WTC11 (cell line): ENCODE measurements around the gene FUT6. TPM values are rescaled to one million over a fixed set of nuclear protein-coding genes. Genes with fewer than 3 reads are reported as not detected.

Experiments used
- ATAC-seq: fragments of 200-7000 bp; cut with Tn5 transposase; 2 replicates; pipeline ENCODE4 v1.10.0; 2021; ENCODE audit warnings: mild to moderate bottlenecking, moderate library complexity
- CTCF ChIA-PET: fragments of 300-600 bp; sonication (Branson Sonifier 250); formaldehyde crosslinking; loops from one replicate; lab custom pipeline; 2021; ENCODE audit warnings: antibody characterized with exemption; lab: Charles Lee
- POLR2A ChIA-PET: fragments of 350-600 bp; sonication (Branson Sonifier 250); formaldehyde crosslinking; loops from one replicate; lab custom pipeline; 2021; ENCODE audit warnings: antibody characterized with exemption; lab: Charles Lee
- DNase-seq: peaks from one replicate; pipeline ENCODE4 v3.0.0; 2021; ENCODE audit warnings: low spot score
- H3K27ac Mint-ChIP-seq: 2 replicates; pipeline ENCODE4 v1.8.0; 2021; ENCODE audit warnings: mixed read lengths
- H3K27me3 Mint-ChIP-seq: 2 replicates; pipeline ENCODE4 v1.8.0; 2021; ENCODE audit warnings: low read depth, mild to moderate bottlenecking, moderate library complexity, mixed read lengths
- H3K36me3 Mint-ChIP-seq: 2 replicates; pipeline ENCODE4 v1.8.0; 2021; ENCODE audit warnings: mixed read lengths
- H3K4me1 Mint-ChIP-seq: 2 replicates; pipeline ENCODE4 v1.8.0; 2022; ENCODE audit warnings: mixed read lengths
- H3K4me3 Mint-ChIP-seq: 2 replicates; pipeline ENCODE4 v1.8.0; 2021; ENCODE audit warnings: mild to moderate bottlenecking, moderate library complexity, mixed read lengths
- H3K9me3 Mint-ChIP-seq: 2 replicates; pipeline ENCODE4 v1.8.0; 2021; ENCODE audit warnings: mixed read lengths
- ARID4B ChIP-seq: sonication (generic); formaldehyde crosslinking; IDR thresholded peaks from 2 replicates; pipeline ENCODE4 v1.8.0; 2023; ENCODE audit warnings: missing genetic modification reagents, mild to moderate bottlenecking, borderline replicate concordance
- ATF1 ChIP-seq: sonication (generic); formaldehyde crosslinking; IDR thresholded peaks from 2 replicates; pipeline ENCODE4 v1.8.1; 2023; ENCODE audit warnings: mild to moderate bottlenecking, moderate library complexity, missing genetic modification reagents
- E2F4 ChIP-seq: sonication (generic); formaldehyde crosslinking; IDR thresholded peaks from 2 replicates; pipeline ENCODE4 v1.8.1; 2022; ENCODE audit warnings: low read depth, mild to moderate bottlenecking, moderate library complexity, missing genetic modification reagents, borderline replicate concordance
- EMX1 ChIP-seq: fragments of 250-450 bp; sonication (Bioruptor Pico); IDR thresholded peaks from 2 replicates; pipeline ENCODE4 v1.8.0; 2021; ENCODE audit warnings: mild to moderate bottlenecking
- ESRRA ChIP-seq: sonication (generic); formaldehyde crosslinking; IDR thresholded peaks from 2 replicates; pipeline ENCODE4 v1.8.1; 2022; ENCODE audit warnings: mild to moderate bottlenecking, missing genetic modification reagents, borderline replicate concordance
- FOXJ3 ChIP-seq: sonication (generic); formaldehyde crosslinking; IDR thresholded peaks from 2 replicates; pipeline ENCODE4 v1.9.0; 2021; ENCODE audit warnings: missing genetic modification reagents, mild to moderate bottlenecking, borderline replicate concordance
- FOXP1 ChIP-seq: sonication (generic); formaldehyde crosslinking; IDR thresholded peaks from 2 replicates; pipeline ENCODE4 v1.8.0; 2022; ENCODE audit warnings: missing genetic modification reagents, mild to moderate bottlenecking, moderate library complexity, borderline replicate concordance
- KAT7 ChIP-seq: sonication (generic); formaldehyde crosslinking; IDR thresholded peaks from 2 replicates; pipeline ENCODE4 v1.8.1; 2023; ENCODE audit warnings: missing genetic modification reagents, mild to moderate bottlenecking, borderline replicate concordance
- NFYB ChIP-seq: sonication (generic); formaldehyde crosslinking; conservative IDR thresholded peaks from 2 replicates; pipeline ENCODE4 v1.8.0; 2022; ENCODE audit warnings: low read depth, missing genetic modification reagents
- NR1H2 ChIP-seq: sonication (generic); formaldehyde crosslinking; IDR thresholded peaks from 2 replicates; pipeline ENCODE4 v1.9.0; 2021; ENCODE audit warnings: mild to moderate bottlenecking, moderate library complexity, missing genetic modification reagents
- NR3C1 ChIP-seq: sonication (generic); formaldehyde crosslinking; conservative IDR thresholded peaks from 2 replicates; pipeline ENCODE4 v1.8.1; 2023; ENCODE audit warnings: low read depth, mild to moderate bottlenecking, missing genetic modification reagents
- SOX15 ChIP-seq: fragments of 250-450 bp; sonication (Bioruptor Pico); IDR thresholded peaks from 2 replicates; pipeline ENCODE4 v1.9.0; 2021; ENCODE audit warnings: mild to moderate bottlenecking
- ZBTB21 ChIP-seq: sonication (generic); formaldehyde crosslinking; IDR thresholded peaks from 2 replicates; pipeline ENCODE4 v1.8.1; 2023; ENCODE audit warnings: mild to moderate bottlenecking, missing genetic modification reagents, borderline replicate concordance
- ZBTB43 ChIP-seq: sonication (generic); formaldehyde crosslinking; IDR thresholded peaks from 2 replicates; pipeline ENCODE4 v1.8.1; 2023; ENCODE audit warnings: mild to moderate bottlenecking, missing genetic modification reagents
- ZNF138 ChIP-seq: sonication (generic); formaldehyde crosslinking; conservative IDR thresholded peaks from 2 replicates; pipeline ENCODE4 v1.8.1; 2022; ENCODE audit warnings: mild to moderate bottlenecking, moderate library complexity, missing genetic modification reagents
- ZNF416 ChIP-seq: fragments of 250-450 bp; sonication (Bioruptor Pico); IDR thresholded peaks from 2 replicates; pipeline ENCODE4 v1.9.0; 2021; ENCODE audit warnings: mild to moderate bottlenecking, inconsistent platforms
- ZNF671 ChIP-seq: fragments of 250-450 bp; sonication (Bioruptor Pico); IDR thresholded peaks from 2 replicates; pipeline ENCODE4 v1.8.0; 2021; ENCODE audit warnings: mild to moderate bottlenecking
- total RNA-seq: library from RNA; stranded (reverse); gene quantifications from 3 replicates; pipeline ENCODE4 v1.2.3, GENCODE V29; 2021
- TF ChIP-seq, protein P1 (sequence below): sonication (generic); formaldehyde crosslinking; IDR thresholded peaks from 2 replicates; pipeline ENCODE4 v1.8.1; 2023; ENCODE audit warnings: mild to moderate bottlenecking, moderate library complexity, missing genetic modification reagents
- TF ChIP-seq, protein P2 (sequence below): fragments of 250-450 bp; sonication (Bioruptor Pico); IDR thresholded peaks from 2 replicates; pipeline ENCODE4 v1.9.0; 2021; ENCODE audit warnings: moderate library complexity, mild to moderate bottlenecking, inconsistent platforms, borderline replicate concordance

Gene FUT6
- total RNA-seq, 1 experiment from 2014 or later = not detected

DNA sequence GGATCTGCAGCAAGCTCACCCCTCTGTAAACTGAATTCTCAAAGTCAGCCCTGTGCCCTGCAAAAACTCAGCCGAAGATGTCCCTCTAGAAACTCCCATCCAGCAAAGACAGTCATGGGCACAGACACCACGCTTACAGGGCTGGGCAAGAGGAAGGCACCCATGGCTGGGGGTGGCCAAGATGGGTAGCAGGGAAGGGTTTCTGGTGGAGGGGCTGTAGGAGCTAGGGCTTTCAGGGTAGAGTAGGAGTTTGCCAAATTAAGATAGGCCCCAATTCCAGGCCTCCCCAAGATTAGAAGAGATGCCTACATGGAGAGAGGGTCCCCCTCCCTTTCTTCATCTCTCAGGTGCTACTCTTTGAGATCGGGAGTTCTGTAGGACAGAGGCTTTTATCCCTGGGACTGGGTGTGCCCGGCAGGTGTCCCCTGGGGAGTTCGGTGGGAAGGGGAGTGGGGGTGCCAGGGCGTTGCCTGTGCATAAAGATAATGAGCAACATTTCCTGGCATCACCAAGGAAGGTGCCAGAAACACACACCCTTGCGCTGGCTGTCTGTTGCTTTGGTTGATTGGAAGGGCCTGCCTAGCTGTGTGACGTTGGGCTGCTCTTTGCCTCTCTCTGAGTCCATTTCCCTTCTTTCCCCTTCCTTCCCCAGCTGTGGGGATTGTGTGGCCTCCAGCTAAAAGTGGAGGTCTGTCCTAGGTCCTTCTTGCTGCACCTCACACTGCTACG lies 25.2 kb downstream of the FUT6 start (continued):
- TF ChIP-seq, protein P1, sequence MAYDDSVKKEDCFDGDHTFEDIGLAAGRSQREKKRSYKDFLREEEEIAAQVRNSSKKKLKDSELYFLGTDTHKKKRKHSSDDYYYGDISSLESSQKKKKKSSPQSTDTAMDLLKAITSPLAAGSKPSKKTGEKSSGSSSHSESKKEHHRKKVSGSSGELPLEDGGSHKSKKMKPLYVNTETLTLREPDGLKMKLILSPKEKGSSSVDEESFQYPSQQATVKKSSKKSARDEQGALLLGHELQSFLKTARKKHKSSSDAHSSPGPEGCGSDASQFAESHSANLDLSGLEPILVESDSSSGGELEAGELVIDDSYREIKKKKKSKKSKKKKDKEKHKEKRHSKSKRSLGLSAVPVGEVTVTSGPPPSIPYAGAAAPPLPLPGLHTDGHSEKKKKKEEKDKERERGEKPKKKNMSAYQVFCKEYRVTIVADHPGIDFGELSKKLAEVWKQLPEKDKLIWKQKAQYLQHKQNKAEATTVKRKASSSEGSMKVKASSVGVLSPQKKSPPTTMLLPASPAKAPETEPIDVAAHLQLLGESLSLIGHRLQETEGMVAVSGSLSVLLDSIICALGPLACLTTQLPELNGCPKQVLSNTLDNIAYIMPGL = no peak
- TF ChIP-seq ESRRA (CRISPR knock-in tag) (no peak), ATF1 (no peak), ZBTB21 (CRISPR knock-in tag) (no peak), KAT7 (CRISPR knock-in tag) (no peak), ZBTB43 (no peak)
- TF ChIP-seq, all 79 proteins: peak for 0

- Mint-ChIP-seq H3K27ac (no peak overlapping the region), H3K27me3 (peaks cover under 1% of the 10 kb centered on the region; the same call in 1 of the 2 replicates), H3K4me3 (no peak overlapping the region), H3K36me3 (no peaks in the 10 kb centered on the region), H3K4me1 (no peaks in the 10 kb centered on the region), H3K9me3 (no peaks in the 10 kb centered on the region)
- DNase-seq (no peak), ATAC-seq (no peak)
- TF ChIP-seq NR1H2 (CRISPR knock-in tag) (no peak), ZNF416 (no peak), NFYB (CRISPR knock-in tag) (no peak), SOX15 (CRISPR knock-in tag) (no peak)
- TF ChIP-seq, protein P2, sequence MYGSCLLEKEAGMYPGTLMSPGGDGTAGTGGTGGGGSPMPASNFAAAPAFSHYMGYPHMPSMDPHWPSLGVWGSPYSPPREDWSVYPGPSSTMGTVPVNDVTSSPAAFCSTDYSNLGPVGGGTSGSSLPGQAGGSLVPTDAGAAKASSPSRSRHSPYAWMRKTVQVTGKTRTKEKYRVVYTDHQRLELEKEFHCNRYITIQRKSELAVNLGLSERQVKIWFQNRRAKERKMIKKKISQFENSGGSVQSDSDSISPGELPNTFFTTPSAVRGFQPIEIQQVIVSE (CRISPR knock-in tag) = no peak
- ChIA-PET CTCF (interaction anchor here (1.5 kb wide), 1 partner anchor 17 kb away, joined by 4 read pairs; no protein-coding TSS in a partner anchor), POLR2A (no interaction called here)
These were observed 28.4 kb downstream of the FUT6 start for GRCh38 chr19:5811117-5811516.

- H3K9me3 Mint-ChIP-seq = no peaks in the 10 kb centered on the region
- no peak for TF ChIP-seq ARID4B (CRISPR knock-in tag)
- no peak for TF ChIP-seq ZNF138 (CRISPR knock-in tag)
- TF ChIP-seq, protein P2 (CRISPR knock-in tag) = no peak
- TF ChIP-seq FOXP1 (CRISPR knock-in tag) = no peak
- no peak for TF ChIP-seq NR3C1
- no peak for TF ChIP-seq FOXJ3 (CRISPR knock-in tag)
- TF ChIP-seq EMX1 (CRISPR knock-in tag) = no peak
- TF ChIP-seq ZBTB43 = no peak
- TF ChIP-seq ZNF671 (CRISPR knock-in tag) = no peak
- no peak for TF ChIP-seq NFYB (CRISPR knock-in tag)
- TF ChIP-seq ZBTB21 (CRISPR knock-in tag) = no peak
- TF ChIP-seq E2F4 (CRISPR knock-in tag) = no peak
These were observed 30.0 kb downstream of the FUT6 start for GRCh38 chr19:5809469-5809868.

More at GRCh38 chr19:5809469-5809868, 30.0 kb downstream of the FUT6 start:
- CTCF ChIA-PET = interaction anchor here (4.1 kb wide), 1 partner anchor 19 kb away, joined by 19 read pairs; no protein-coding TSS in a partner anchor
- peaks cover 9% of the 10 kb centered on the region for H3K27me3 Mint-ChIP-seq
- DNase-seq (no peak), ATAC-seq (no peak)
- POLR2A ChIA-PET = no interaction called here
- peaks cover 3% of the 10 kb centered on the region; the same call in 1 of the 2 replicates for H3K4me1 Mint-ChIP-seq
- no peak overlapping the region for H3K27ac Mint-ChIP-seq
- H3K36me3 Mint-ChIP-seq = no peaks in the 10 kb centered on the region
- H3K4me3 Mint-ChIP-seq = no peak overlapping the region
